Bronchus fibroblast of lung (primary cell): Measurements from ENCODE around the gene EMILIN3. TPM values are rescaled to one million over a fixed set of nuclear protein-coding genes. Genes with fewer than 3 reads are reported as not detected.

Experiments
- total RNA-seq: library from RNA; depleted of rRNA; stranded (reverse); fragments of >200 nt; gene quantifications from 2 replicates; pipeline ENCODE4 v1.2.3, GENCODE V29; 2015

EMILIN3 gene
- 0.30 and 0.34 TPM in 2 replicates for total RNA-seq

GRCh38 chr20:41366546-41367392, at the start of gene EMILIN3:
EMILIN3 (minus strand) TSS chr20:41366818; CDS start chr20:41366634, 184 bp downstream.

GRCh38 chr20:41340327-41341055, 26.1 kb downstream of the EMILIN3 start, which contains the start of gene LPIN3:
LPIN3 (plus strand) TSS chr20:41340821; CDS start chr20:41345804, 4,983 bp downstream.

GRCh38 chr20:41317546-41318270, 48.9 kb downstream of the EMILIN3 start, which contains the start of gene ZHX3:
ZHX3 (minus strand) TSS chr20:41317731; CDS start chr20:41204916, 112,815 bp downstream.

Other genes starting within 250 kb of the EMILIN3 start
- 48.4 and 57.7 TPM in 2 replicates for gene PLCG1, start 229.3 kb downstream of the EMILIN3 start, total RNA-seq
- gene ZHX3, start 49.1 kb downstream of the EMILIN3 start, total RNA-seq: 19.0 and 21.2 TPM in 2 replicates
- gene LPIN3, start 26.0 kb downstream of the EMILIN3 start, total RNA-seq: 10.4 and 11.6 TPM in 2 replicates